SH-SY5Y (cell line): ENCODE data around the gene CXCL3.

Experiments
- GATA2 ChIP-seq: IDR thresholded peaks from 2 replicates; pipeline ENCODE4 v1.6.1; 2011; ENCODE audit warnings: mild to moderate bottlenecking, low read depth, low read length
- GATA3 ChIP-seq: IDR thresholded peaks from 2 replicates; pipeline ENCODE4 v1.6.1; 2011; ENCODE audit warnings: low read depth, mild to moderate bottlenecking, low read length, moderate library complexity

Gene CXCL3

GRCh38 chr4:74009307-74009706, 29.2 kb downstream of the CXCL3 start:
- TF ChIP-seq GATA3: no peak
- TF ChIP-seq GATA2: no peak

- TF ChIP-seq GATA3 (no peak), GATA2 (no peak)
Measured at GRCh38 chr4:74006009-74006476, 32.4 kb downstream of the CXCL3 start.

- TF ChIP-seq GATA2: no peak
- no peak for TF ChIP-seq GATA3
Measured at GRCh38 chr4:74005528-74005927, 33.0 kb downstream of the CXCL3 start.

- TF ChIP-seq GATA2 (no peak), GATA3 (no peak)
Measured at GRCh38 chr4:74004668-74005067, 33.8 kb downstream of the CXCL3 start.

- TF ChIP-seq GATA2: no peak
- TF ChIP-seq GATA3: no peak
Measured at GRCh38 chr4:74000301-74000700, 38.2 kb downstream of the CXCL3 start.

GRCh38 chr4:73998040-73999011, 40.2 kb downstream of the CXCL3 start, which contains the start of gene CXCL5:
CXCL5 (minus strand) TSS chr4:73998677; CDS start chr4:73998581, 96 bp downstream.
- TF ChIP-seq GATA2: no peak
- TF ChIP-seq GATA3: no peak

- TF ChIP-seq GATA2 (no peak), GATA3 (no peak)
Measured at GRCh38 chr4:73992050-73992449, 46.4 kb downstream of the CXCL3 start.

GRCh38 chr4:73991742-73992000, 46.8 kb downstream of the CXCL3 start:
- no peak for TF ChIP-seq GATA3
- TF ChIP-seq GATA2: no peak

- TF ChIP-seq GATA2 (no peak), GATA3 (no peak)
Measured at GRCh38 chr4:73990988-73991741, 47.3 kb downstream of the CXCL3 start.

GRCh38 chr4:73989928-73990327, 48.6 kb downstream of the CXCL3 start:
- TF ChIP-seq GATA3: no peak
- TF ChIP-seq GATA2: no peak

GRCh38 chr4:73989031-73989430, 49.5 kb downstream of the CXCL3 start:
- TF ChIP-seq GATA2 (no peak), GATA3 (no peak)

GRCh38 chr4:73988061-73988460, 50.4 kb downstream of the CXCL3 start, which contains the start of gene PPBP:
PPBP (minus strand) TSS chr4:73988190; CDS start chr4:73988103, 87 bp downstream.
- TF ChIP-seq GATA3 (no peak), GATA2 (no peak)
